ENCODE data around the gene ABCC6. TPM values are rescaled to one million over a fixed set of nuclear protein-coding genes. Genes with fewer than 3 reads are reported as not detected.
"Not testable (repeated sequence)": the region's sequence is repeated elsewhere in the genome, so short reads cannot be mapped to it uniquely, and the experiment has no call there.

ABCC6 gene
- polyA plus RNA-seq, 1 donor from 2014 or later = not detected

- H3K79me2 ChIP-seq (replicated peaks; ENCODE audit: insufficient read depth, low read length); H2AFZ ChIP-seq (ENCODE audit: low read depth, low read length); H3K4me3 ChIP-seq (ENCODE audit: low read length); H3K9me3 ChIP-seq (ENCODE audit: low read length); H3K27ac ChIP-seq (ENCODE audit: low read length); H3K9me2 ChIP-seq (ENCODE audit: insufficient read depth, low read length); H3K27me3 ChIP-seq (ENCODE audit: insufficient read depth, low read depth, low read length); H3K9ac ChIP-seq (ENCODE audit: low read length); H3K36me3 ChIP-seq (ENCODE audit: insufficient read depth, low read length); H3K4me2 ChIP-seq (ENCODE audit: low read length); H3F3A ChIP-seq (ENCODE audit: insufficient read depth, low read length, poor library complexity, severe bottlenecking); H4K20me1 ChIP-seq (ENCODE audit: insufficient read depth): not testable (repeated sequence)
These were observed 23.4 kb upstream of the ABCC6 start for GRCh38 chr16:16246578-16247262.

DNA sequence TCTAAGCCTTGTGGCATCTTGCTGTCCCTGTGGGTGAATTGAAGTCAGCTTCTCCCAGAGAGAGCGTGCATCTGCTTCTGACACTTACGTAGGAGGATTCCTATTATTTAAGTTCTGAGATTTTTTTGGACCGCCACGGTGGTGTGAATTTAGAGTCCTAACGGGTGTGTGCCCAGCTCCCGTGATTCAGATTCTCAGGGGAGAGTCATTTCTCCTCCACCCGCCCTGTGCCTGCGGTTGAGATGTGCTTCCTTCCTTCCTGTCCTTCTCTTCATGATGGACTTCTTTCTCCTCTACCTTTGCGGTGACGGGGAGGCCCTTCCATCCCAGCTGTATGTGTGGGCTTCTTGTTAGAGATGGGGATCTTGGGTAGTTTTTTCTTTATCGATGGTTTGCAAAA, 20.6 kb upstream of the ABCC6 start:
- H3K9me2 ChIP-seq (ENCODE audit: insufficient read depth, low read length); H3K79me2 ChIP-seq (replicated peaks; ENCODE audit: insufficient read depth, low read length); H4K20me1 ChIP-seq (ENCODE audit: insufficient read depth); H3K9ac ChIP-seq (ENCODE audit: low read length); H3F3A ChIP-seq (ENCODE audit: insufficient read depth, low read length, poor library complexity, severe bottlenecking); H3K36me3 ChIP-seq (ENCODE audit: insufficient read depth, low read length); H3K4me2 ChIP-seq (ENCODE audit: low read length); H3K27me3 ChIP-seq (ENCODE audit: insufficient read depth, low read depth, low read length); H3K4me3 ChIP-seq (ENCODE audit: low read length); H3K27ac ChIP-seq (ENCODE audit: low read length); H2AFZ ChIP-seq (ENCODE audit: low read depth, low read length); H3K9me3 ChIP-seq (ENCODE audit: low read length): not testable (repeated sequence)

- not testable (repeated sequence) for H3K27ac ChIP-seq (ENCODE audit: low read length); H4K20me1 ChIP-seq (ENCODE audit: insufficient read depth); H3F3A ChIP-seq (ENCODE audit: insufficient read depth, low read length, poor library complexity, severe bottlenecking); H2AFZ ChIP-seq (ENCODE audit: low read depth, low read length); H3K4me3 ChIP-seq (ENCODE audit: low read length); H3K36me3 ChIP-seq (ENCODE audit: insufficient read depth, low read length); H3K9me3 ChIP-seq (ENCODE audit: low read length); H3K4me2 ChIP-seq (ENCODE audit: low read length); H3K27me3 ChIP-seq (ENCODE audit: insufficient read depth, low read depth, low read length); H3K9me2 ChIP-seq (ENCODE audit: insufficient read depth, low read length); H3K79me2 ChIP-seq (replicated peaks; ENCODE audit: insufficient read depth, low read length); H3K9ac ChIP-seq (ENCODE audit: low read length)
These were observed 17.4 kb upstream of the ABCC6 start for GRCh38 chr16:16240667-16241066.

- not testable (repeated sequence) for H3K27ac ChIP-seq (ENCODE audit: low read length); H3K9me3 ChIP-seq (ENCODE audit: low read length)
These were observed 14.4 kb upstream of the ABCC6 start for GRCh38 chr16:16237738-16238137.

DNA sequence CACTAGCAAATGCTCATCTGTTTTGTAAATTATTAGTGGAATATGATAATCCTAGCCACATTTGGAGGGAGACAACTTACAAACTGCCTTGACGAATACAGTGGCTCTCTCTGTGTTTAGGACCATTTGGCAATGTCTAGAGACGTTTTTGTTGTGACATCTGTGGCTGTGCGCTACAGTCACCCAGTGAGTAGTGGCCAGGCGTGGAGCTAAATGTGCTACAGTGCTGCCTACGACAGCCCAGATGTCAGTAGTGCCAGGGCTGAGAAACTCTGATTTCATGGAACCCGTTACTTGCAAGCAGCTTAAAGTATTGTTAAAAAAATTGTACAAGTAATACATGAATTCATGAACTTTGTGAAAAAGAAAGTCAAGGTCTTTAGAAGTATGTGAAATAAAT, 13.8 kb upstream of the ABCC6 start:
- H3K9ac ChIP-seq (ENCODE audit: low read length); H3K4me2 ChIP-seq (ENCODE audit: low read length); H3K27ac ChIP-seq (ENCODE audit: low read length); H4K20me1 ChIP-seq (ENCODE audit: insufficient read depth); H3K36me3 ChIP-seq (ENCODE audit: insufficient read depth, low read length); H3K4me3 ChIP-seq (ENCODE audit: low read length); H3K9me2 ChIP-seq (ENCODE audit: insufficient read depth, low read length); H3K27me3 ChIP-seq (ENCODE audit: insufficient read depth, low read depth, low read length); H3K9me3 ChIP-seq (ENCODE audit: low read length); H3F3A ChIP-seq (ENCODE audit: insufficient read depth, low read length, poor library complexity, severe bottlenecking); H2AFZ ChIP-seq (ENCODE audit: low read depth, low read length); H3K79me2 ChIP-seq (replicated peaks; ENCODE audit: insufficient read depth, low read length): not testable (repeated sequence)

More at GRCh38 chr16:16237738-16238137, 14.4 kb upstream of the ABCC6 start:
- H3F3A ChIP-seq (ENCODE audit: insufficient read depth, low read length, poor library complexity, severe bottlenecking); H3K36me3 ChIP-seq (ENCODE audit: insufficient read depth, low read length); H3K27me3 ChIP-seq (ENCODE audit: insufficient read depth, low read depth, low read length); H2AFZ ChIP-seq (ENCODE audit: low read depth, low read length); H4K20me1 ChIP-seq (ENCODE audit: insufficient read depth); H3K9me2 ChIP-seq (ENCODE audit: insufficient read depth, low read length); H3K9ac ChIP-seq (ENCODE audit: low read length); H3K4me3 ChIP-seq (ENCODE audit: low read length); H3K4me2 ChIP-seq (ENCODE audit: low read length); H3K79me2 ChIP-seq (replicated peaks; ENCODE audit: insufficient read depth, low read length): not testable (repeated sequence)

GRCh38 chr16:16232692-16233061, 9.4 kb upstream of the ABCC6 start:
- H3K27ac ChIP-seq (ENCODE audit: low read length); H3K9me3 ChIP-seq (ENCODE audit: low read length); H3K27me3 ChIP-seq (ENCODE audit: insufficient read depth, low read depth, low read length); H3K4me3 ChIP-seq (ENCODE audit: low read length); H4K20me1 ChIP-seq (ENCODE audit: insufficient read depth); H2AFZ ChIP-seq (ENCODE audit: low read depth, low read length); H3K9me2 ChIP-seq (ENCODE audit: insufficient read depth, low read length); H3F3A ChIP-seq (ENCODE audit: insufficient read depth, low read length, poor library complexity, severe bottlenecking); H3K9ac ChIP-seq (ENCODE audit: low read length); H3K79me2 ChIP-seq (replicated peaks; ENCODE audit: insufficient read depth, low read length); H3K36me3 ChIP-seq (ENCODE audit: insufficient read depth, low read length); H3K4me2 ChIP-seq (ENCODE audit: low read length): not testable (repeated sequence)

GRCh38 chr16:16223662-16224241, 458 bp upstream of the ABCC6 start:
- not testable (repeated sequence) for H3K36me3 ChIP-seq (ENCODE audit: insufficient read depth, low read length); H3K27ac ChIP-seq (ENCODE audit: low read length); H3K9me3 ChIP-seq (ENCODE audit: low read length); H3K27me3 ChIP-seq (ENCODE audit: insufficient read depth, low read depth, low read length); H3K9ac ChIP-seq (ENCODE audit: low read length); H3K9me2 ChIP-seq (ENCODE audit: insufficient read depth, low read length); H2AFZ ChIP-seq (ENCODE audit: low read depth, low read length); H4K20me1 ChIP-seq (ENCODE audit: insufficient read depth); H3K4me3 ChIP-seq (ENCODE audit: low read length); H3K4me2 ChIP-seq (ENCODE audit: low read length); H3F3A ChIP-seq (ENCODE audit: insufficient read depth, low read length, poor library complexity, severe bottlenecking); H3K79me2 ChIP-seq (replicated peaks; ENCODE audit: insufficient read depth, low read length)

- H3K27ac ChIP-seq (ENCODE audit: low read length); H3K27me3 ChIP-seq (ENCODE audit: insufficient read depth, low read depth, low read length); H3K79me2 ChIP-seq (replicated peaks; ENCODE audit: insufficient read depth, low read length); H3F3A ChIP-seq (ENCODE audit: insufficient read depth, low read length, poor library complexity, severe bottlenecking); H3K4me2 ChIP-seq (ENCODE audit: low read length); H4K20me1 ChIP-seq (ENCODE audit: insufficient read depth); H3K4me3 ChIP-seq (ENCODE audit: low read length); H3K9ac ChIP-seq (ENCODE audit: low read length); H2AFZ ChIP-seq (ENCODE audit: low read depth, low read length); H3K36me3 ChIP-seq (ENCODE audit: insufficient read depth, low read length); H3K9me2 ChIP-seq (ENCODE audit: insufficient read depth, low read length); H3K9me3 ChIP-seq (ENCODE audit: low read length): not testable (repeated sequence)
These were observed 1.9 kb downstream of the ABCC6 start for GRCh38 chr16:16221382-16221781.

All from neural cell (in vitro differentiated cells).